B cell (primary cell): Measurements from ENCODE around the gene PTCHD4. TPM values are rescaled to one million over a fixed set of nuclear protein-coding genes. Genes with fewer than 3 reads are reported as not detected.

Source experiments
- ATAC-seq: fragments of 200-7000 bp; cut with Tn5 transposase; one replicate; pipeline ENCODE4 v1.10.0; 2021; ENCODE audit warnings: low read depth, mild to moderate bottlenecking, moderate number of reproducible peaks, moderate library complexity
- CTCF ChIA-PET: fragments of 350-600 bp; sonication (Branson Sonifier 250); formaldehyde crosslinking; loops from one replicate; lab custom pipeline; 2021; ENCODE audit warnings: antibody characterized with exemption, inconsistent platforms; lab: Charles Lee
- POLR2A ChIA-PET: fragments of 350-600 bp; sonication (Branson Sonifier 250); formaldehyde crosslinking; loops from one replicate; lab custom pipeline; 2021; ENCODE audit warnings: antibody characterized with exemption; lab: Charles Lee
- DNase-seq: peaks from one replicate; pipeline ENCODE4 v3.0.0; 2013
- H2AFZ ChIP-seq: 2 replicates; pipeline ENCODE4 v1.6.1; 2012; ENCODE audit warnings: mild to moderate bottlenecking, low read depth, low read length; ENCODE audit not compliant: insufficient read depth, poor library complexity, severe bottlenecking
- H3K27ac ChIP-seq, 2 donors: 1 replicate in 1 of 2; 2 replicates in 1 of 2; pipeline ENCODE4 v1.5.1; 2012 to 2013; ENCODE audit warnings: low read length in 2 of 2, mild to moderate bottlenecking in 2 of 2, moderate library complexity in 1 of 2
- H3K27me3 ChIP-seq, 4 experiments: fragments of 200-600 bp in 1 of 4; sonication (generic) in 1 of 4; replicated peaks in 1 of 4; 1 replicate in 2 of 4; 2 replicates in 2 of 4; pipeline versions ENCODE4 v1.6.1 to v1.7.0; 2013 to 2016; ENCODE audit warnings: low read length in 3 of 4, mild to moderate bottlenecking in 2 of 4, mixed read lengths in 1 of 4, moderate library complexity in 1 of 4; ENCODE audit not compliant: insufficient read depth in 4 of 4, control insufficient read depth in 3 of 4; ENCODE audit errors: control extremely low read depth in 1 of 4
- H3K36me3 ChIP-seq, 2 experiments: replicated peaks in 1 of 2; 1 replicate in 1 of 2; 2 replicates in 1 of 2; pipeline versions ENCODE4 v1.6.1 to v1.7.1; 2013; ENCODE audit warnings: low read length in 1 of 2; ENCODE audit not compliant: insufficient read depth in 2 of 2, control insufficient read depth in 1 of 2; ENCODE audit errors: control extremely low read depth in 1 of 2, extremely low read depth in 1 of 2
- H3K4me1 ChIP-seq, 2 donors: fragments of 200-600 bp in 1 of 2; sonication (generic) in 1 of 2; 1 replicate in 1 of 2; 2 replicates in 1 of 2; pipeline versions ENCODE4 v1.5.1 to v1.6.1; 2013 to 2017; ENCODE audit warnings: low read length in 2 of 2; ENCODE audit not compliant: control insufficient read depth in 2 of 2, insufficient read depth in 2 of 2
- H3K4me2 ChIP-seq: replicated peaks from 2 replicates; pipeline ENCODE3; 2012; ENCODE audit warnings: mild to moderate bottlenecking, low read depth, low read length; ENCODE audit not compliant: poor library complexity, severe bottlenecking
- H3K4me3 ChIP-seq, 5 experiments: fragments of 200-600 bp in 1 of 5; sonication (generic) in 1 of 5; 1 replicate in 3 of 5; 2 replicates in 2 of 5; pipeline versions ENCODE4 v1.5.1 to v1.7.0; 2011 to 2016; ENCODE audit warnings: low read length in 4 of 5, mild to moderate bottlenecking in 4 of 5, low read depth in 2 of 5, control low read depth in 1 of 5, moderate library complexity in 1 of 5; ENCODE audit not compliant: insufficient read depth in 1 of 5; ENCODE audit errors: control extremely low read depth in 1 of 5, extremely low read depth in 1 of 5
- H3K79me2 ChIP-seq: fragments of 200-600 bp; sonication (generic); one replicate; pipeline ENCODE4 v1.6.0; 2016; ENCODE audit warnings: low read length; ENCODE audit not compliant: control insufficient read depth, insufficient read depth
- H3K9ac ChIP-seq: fragments of 200-600 bp; sonication (generic); 2 replicates; pipeline ENCODE4 v1.6.1; 2017; ENCODE audit warnings: mild to moderate bottlenecking, low read length, moderate library complexity
- H3K9me3 ChIP-seq, 3 donors: one replicate each; pipeline versions ENCODE4 v1.6.1 to v1.7.1; 2013; ENCODE audit warnings: low read length in 2 of 3; ENCODE audit not compliant: control insufficient read depth in 2 of 3, insufficient read depth in 1 of 3; ENCODE audit errors: control extremely low read depth in 1 of 3
- H4K20me1 ChIP-seq: 2 replicates; pipeline ENCODE4 v1.6.0; 2012; ENCODE audit warnings: mild to moderate bottlenecking, low read length; ENCODE audit not compliant: insufficient read depth, control insufficient read depth, poor library complexity, severe bottlenecking
- H3K27ac Mint-ChIP-seq: one replicate; pipeline ENCODE4 v1.8.0; 2021; ENCODE audit warnings: mixed read lengths
- H3K27me3 Mint-ChIP-seq: one replicate; pipeline ENCODE4 v1.8.0; 2021; ENCODE audit warnings: mixed read lengths
- H3K4me1 Mint-ChIP-seq: one replicate; pipeline ENCODE4 v1.8.0; 2021; ENCODE audit warnings: mixed read lengths
- H3K4me3 Mint-ChIP-seq: one replicate; pipeline ENCODE4 v1.8.0; 2021; ENCODE audit warnings: mixed read lengths
- H3K9me3 Mint-ChIP-seq: one replicate; pipeline ENCODE4 v1.8.0; 2022; ENCODE audit warnings: mixed read lengths; ENCODE audit not compliant: insufficient read depth
- CTCF ChIP-seq: fragments of 200-600 bp; IDR thresholded peaks from one replicate; pipeline ENCODE4 v1.8.0; 2022; ENCODE audit warnings: antibody characterized with exemption, mild to moderate bottlenecking
- EZH2 ChIP-seq: IDR thresholded peaks from 2 replicates; pipeline ENCODE4 v1.6.1; 2012; ENCODE audit warnings: borderline replicate concordance, low read depth, mild to moderate bottlenecking, moderate library complexity, low read length; ENCODE audit not compliant: insufficient read depth, poor library complexity, severe bottlenecking
- WGBS: methylation state at CpG from one replicate; pipeline ENCODE4 v1.1.5; 2013; ENCODE audit warnings: missing lambda C conversion rate; ENCODE audit not compliant: insufficient coverage; 5-methylcytosine and 5-hydroxymethylcytosine counted together
- intact Hi-C: fragments of 100-400 bp; cut with micrococcal nuclease; formaldehyde crosslinking; loops from one replicate; pipeline ENCODE4 v1.10.0; 2022
- polyA plus RNA-seq: library from polyadenylated mRNA; depleted of rRNA; stranded (reverse); fragments of >200 nt; gene quantifications from 2 replicates; pipeline ENCODE4 v1.2.3, GENCODE V29; 2012
- total RNA-seq, 2 donors: library from RNA; stranded (reverse); fragments of 120-200 nt in 1 of 2; gene quantifications; 1 replicate in 1 of 2; 2 replicates in 1 of 2; pipeline versions ENCODE4 v1.2.3 to v1.2.4, GENCODE V29; 2013 to 2022

The PTCHD4 gene
- total and polyA plus RNA-seq, 2 donors (not counting 1 experiment from before 2014, with no cell fraction given): not detected

GRCh38 chr6:48139818-48140614 is 29.0 kb upstream of the PTCHD4 start:
- H3K27me3 Mint-ChIP-seq: no peaks in the 10 kb centered on the region
- CTCF ChIA-PET: no interaction called here
- Histone ChIP-seq H3K4me2 (no peak overlapping the region), H3K36me3 (no peaks in the 10 kb centered on the region), H3K27me3 (no peaks in the 10 kb centered on the region), H2AFZ (no peak overlapping the region), H3K9ac (no peak overlapping the region), H3K4me1 (no peaks in the 10 kb centered on the region), H3K4me3 (no peak overlapping the region), H3K9me3 (no peaks in the 10 kb centered on the region), H4K20me1 (no peaks in the 10 kb centered on the region), H3K79me2 (no peaks in the 10 kb centered on the region), H3K27ac (no peak overlapping the region)
- no peak for DNase-seq
- POLR2A ChIA-PET: no interaction called here
- intact Hi-C loops: no loop called here
- TF ChIP-seq CTCF (no peak), EZH2 (no peak)
- H3K4me3 Mint-ChIP-seq: no peak overlapping the region
- ATAC-seq: no peak
- H3K9me3 Mint-ChIP-seq: no peaks in the 10 kb centered on the region
- no CpG with 5 or more reads among the region's 2 CpGs for WGBS
- H3K4me1 Mint-ChIP-seq: no peaks in the 10 kb centered on the region
- no peak overlapping the region for H3K27ac Mint-ChIP-seq

- Histone ChIP-seq H3K4me1 (no peaks in the 10 kb centered on the region), H3K79me2 (no peaks in the 10 kb centered on the region), H3K4me3 (no peak overlapping the region), H3K27me3 (no peaks in the 10 kb centered on the region), H2AFZ (no peak overlapping the region), H4K20me1 (no peaks in the 10 kb centered on the region), H3K27ac (no peak overlapping the region), H3K4me2 (no peak overlapping the region), H3K36me3 (no peaks in the 10 kb centered on the region), H3K9ac (no peak overlapping the region), H3K9me3 (no peaks in the 10 kb centered on the region)
- CTCF ChIA-PET: no interaction called here
- POLR2A ChIA-PET: no interaction called here
- no CpG with 5 or more reads among the region's 2 CpGs for WGBS
- ATAC-seq (no peak), DNase-seq (no peak)
- Mint-ChIP-seq H3K27ac (no peak overlapping the region), H3K9me3 (no peaks in the 10 kb centered on the region), H3K4me3 (no peak overlapping the region), H3K27me3 (no peaks in the 10 kb centered on the region), H3K4me1 (no peaks in the 10 kb centered on the region)
- TF ChIP-seq CTCF: no peak
- TF ChIP-seq EZH2: no peak
- intact Hi-C loops: no loop called here
These were observed 25.9 kb upstream of the PTCHD4 start for GRCh38 chr6:48136856-48137255.
